ENCODE measurements around the gene S100Z.

S100Z gene

DNA sequence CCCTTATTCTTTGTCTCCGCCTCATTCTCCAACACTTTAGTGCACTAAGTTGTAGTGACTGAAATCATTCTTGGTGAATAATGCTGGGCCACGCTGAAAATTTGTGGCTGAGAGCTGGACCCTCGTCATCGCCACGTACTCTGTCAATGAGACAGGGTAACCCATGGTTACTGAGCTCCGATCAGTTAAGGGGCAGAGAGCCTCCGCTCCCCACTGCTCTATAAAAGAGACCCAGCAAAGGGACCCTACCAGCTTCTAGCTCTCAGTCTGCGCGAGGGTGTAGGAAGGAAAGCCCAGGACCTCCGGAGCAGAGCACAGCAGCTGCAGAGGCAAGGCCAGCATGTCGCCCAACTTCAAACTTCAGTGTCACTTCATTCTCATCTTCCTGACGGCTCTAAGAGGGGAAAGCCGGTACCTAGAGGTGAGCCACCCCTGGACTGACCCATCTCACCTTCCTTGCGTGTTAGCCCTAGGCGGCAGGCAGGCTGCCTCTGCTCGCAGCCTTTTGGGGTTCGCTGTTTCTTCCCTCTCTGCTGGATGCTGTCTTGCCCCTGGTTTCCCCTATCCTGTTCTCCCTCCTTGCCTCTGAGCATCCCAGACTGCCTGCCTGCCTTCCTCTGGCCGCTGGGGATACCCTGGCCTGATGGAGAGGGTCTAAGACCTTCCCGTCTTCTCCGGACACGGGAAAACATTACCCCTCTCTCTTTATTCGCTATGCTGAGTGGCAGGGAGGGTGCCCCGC, 103.2 kb downstream of the S100Z start, which contains the start of gene CRHBP:
CRHBP (plus strand) TSS at position 251 of the 742 bp plus-strand sequence; CDS start at position 341, 90 bp downstream.
- DNase-seq (ENCODE audit: low read depth in 2 of 2): no peak

DNA sequence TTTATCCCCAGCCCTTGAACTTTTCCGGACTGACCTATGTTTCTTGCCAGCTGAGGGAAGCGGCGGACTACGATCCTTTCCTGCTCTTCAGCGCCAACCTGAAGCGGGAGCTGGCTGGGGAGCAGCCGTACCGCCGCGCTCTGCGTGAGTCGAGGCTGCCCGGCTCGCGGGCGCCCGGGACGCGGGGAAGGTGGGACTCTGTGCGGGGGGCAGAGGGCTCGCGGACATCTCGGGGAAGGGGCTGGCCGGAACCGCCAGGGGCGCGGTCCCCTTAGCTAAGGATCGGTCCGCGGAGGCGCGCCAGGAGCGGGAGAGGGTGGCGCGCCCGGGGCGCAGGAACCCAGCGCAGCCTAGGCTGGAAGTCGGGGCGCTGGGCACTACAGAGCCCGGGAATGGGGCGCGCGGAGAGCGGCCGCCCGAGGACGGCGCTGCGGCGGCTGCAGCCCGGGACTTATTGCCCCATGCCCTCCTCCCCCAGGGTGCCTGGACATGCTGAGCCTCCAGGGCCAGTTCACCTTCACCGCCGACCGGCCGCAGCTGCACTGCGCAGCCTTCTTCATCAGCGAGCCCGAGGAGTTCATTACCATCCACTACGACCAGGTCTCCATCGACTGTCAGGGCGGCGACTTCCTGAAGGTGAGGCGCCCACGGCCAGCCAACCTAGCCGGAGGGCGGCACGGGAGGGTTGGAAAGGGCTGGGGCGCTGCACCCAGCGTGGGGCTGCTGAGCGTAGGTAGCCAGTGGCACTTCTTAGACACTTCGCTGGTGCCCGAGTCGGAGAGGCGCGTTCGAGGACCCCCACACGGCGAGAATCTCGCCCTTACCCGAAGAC, 104.0 kb downstream of the S100Z start:
- DNase-seq (ENCODE audit: low read depth in 2 of 2): no peak

DNA sequence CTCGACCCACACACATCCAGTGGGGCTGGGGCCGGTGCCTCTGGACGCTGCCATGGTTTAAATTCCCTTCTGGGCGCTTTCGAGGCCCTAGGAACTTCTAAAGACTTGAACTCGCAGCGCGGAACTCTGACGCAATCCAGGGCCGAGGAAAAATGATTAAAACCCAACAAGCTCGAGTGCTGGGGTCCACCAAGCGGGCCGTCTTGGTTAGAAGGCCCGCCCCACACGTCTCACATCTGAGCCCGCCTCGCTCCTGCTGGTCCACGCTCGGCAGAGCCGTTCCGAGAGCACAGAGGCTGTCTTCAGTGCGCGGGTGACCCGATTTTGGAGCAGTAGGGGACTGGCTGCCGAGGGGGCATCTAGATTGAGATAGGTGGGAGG, 104.6 kb downstream of the S100Z start:
- no peak for DNase-seq (ENCODE audit: low read depth in 2 of 2)

DNA sequence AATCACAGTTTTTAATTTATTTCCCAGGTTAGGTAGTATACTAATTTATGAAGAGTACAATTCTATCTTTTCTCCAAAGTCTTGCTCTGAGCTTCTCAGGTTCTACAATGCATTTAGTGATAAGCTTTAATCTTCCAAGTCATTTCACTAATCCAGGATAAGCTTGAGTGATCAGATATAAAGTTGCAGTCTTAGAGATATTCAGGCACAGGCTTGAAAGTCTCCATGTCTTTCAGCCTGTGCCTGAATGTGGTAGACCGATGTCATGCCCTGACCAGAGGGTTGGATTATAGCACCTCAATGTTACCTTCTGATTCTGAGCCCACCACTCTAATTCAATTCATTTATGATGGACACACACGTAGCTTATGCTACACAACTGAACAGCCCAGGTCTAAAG, 106.2 kb downstream of the S100Z start:
- DNase-seq (ENCODE audit: low read depth in 2 of 2): no peak

DNA sequence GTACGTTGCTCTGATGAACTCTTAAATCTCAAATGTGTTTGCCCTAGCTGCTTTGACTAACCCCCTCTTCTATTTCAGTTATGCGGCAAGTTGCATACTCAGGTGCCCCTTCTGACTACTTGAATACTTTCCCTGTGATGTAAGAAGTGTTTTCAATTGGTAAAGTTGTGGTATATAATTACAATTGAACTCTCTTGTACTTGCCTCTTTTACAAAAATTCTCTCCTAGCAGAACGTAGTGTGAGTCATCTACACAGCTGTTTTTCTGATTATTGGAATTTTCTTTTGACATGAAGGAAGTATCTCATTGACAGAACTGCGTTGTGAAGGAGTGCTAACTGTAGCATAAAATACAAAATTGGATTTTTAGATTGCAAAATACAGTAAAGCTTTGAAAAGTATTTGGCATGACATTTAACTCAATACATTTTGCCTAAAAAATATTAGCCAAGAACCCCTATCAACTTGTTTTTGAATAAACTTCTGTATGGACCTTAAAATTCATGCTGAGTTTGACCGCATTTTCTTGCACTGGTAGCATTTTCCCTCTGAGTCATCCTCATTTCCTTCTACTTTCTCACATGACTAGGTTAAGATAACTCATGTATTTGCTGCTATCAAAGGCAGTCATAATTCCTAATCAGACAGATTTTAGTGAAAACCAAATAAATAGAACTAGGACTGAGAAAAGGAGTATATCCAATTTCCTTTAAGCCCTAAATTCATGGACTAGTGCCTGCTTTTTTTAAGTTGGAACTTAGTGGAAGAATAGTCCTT, 109.4 kb downstream of the S100Z start:
- DNase-seq (ENCODE audit: low read depth in 2 of 2): no peak

DNA sequence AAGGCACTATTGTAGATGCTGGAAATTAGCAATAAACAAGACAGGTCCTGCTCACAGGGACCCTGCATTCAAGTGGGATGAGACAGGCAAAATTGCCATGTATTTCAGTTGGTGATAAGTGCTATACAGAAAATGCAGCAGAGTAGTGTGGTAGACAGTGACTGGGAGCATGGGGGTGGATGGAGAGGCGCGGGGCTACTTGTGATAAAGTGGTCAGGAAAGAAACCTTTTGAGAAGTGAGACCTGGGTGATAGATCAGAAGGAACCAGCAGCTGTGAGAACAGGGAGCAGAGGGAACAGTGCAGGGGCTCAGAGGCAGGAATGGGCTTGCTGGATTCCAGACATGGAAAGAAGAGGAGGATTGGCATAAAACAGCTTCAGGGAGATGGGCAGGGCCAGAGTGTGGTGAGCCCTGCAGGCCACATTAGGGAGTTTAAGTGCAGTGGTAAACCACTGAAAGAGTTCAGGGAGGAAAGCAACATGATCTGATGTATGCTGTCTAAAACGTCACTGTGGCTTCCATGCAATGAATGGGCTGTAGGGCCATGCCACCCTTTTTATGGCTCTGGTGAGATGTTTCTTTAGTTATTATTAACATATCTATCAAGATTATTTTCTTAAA, 110.3 kb downstream of the S100Z start:
- DNase-seq (ENCODE audit: low read depth in 2 of 2): no peak

DNA sequence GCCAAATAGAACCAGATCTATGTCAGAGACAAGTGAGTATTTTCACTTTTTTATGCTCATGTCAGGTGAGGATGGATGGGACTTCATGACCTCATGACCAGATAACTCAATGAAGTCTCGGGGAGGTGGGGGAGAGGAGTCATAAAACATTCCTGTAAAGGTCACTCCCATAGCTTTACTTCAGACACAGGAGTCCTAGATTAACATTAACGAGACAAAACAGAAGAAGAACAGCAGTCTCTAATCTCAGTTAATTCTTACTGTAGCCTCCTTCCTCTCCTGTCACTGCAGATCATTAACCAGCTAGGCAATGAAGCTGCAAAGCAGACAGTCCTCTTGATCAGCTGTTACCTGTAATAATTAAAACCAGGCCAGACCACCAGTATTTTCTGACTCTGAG, 114.2 kb downstream of the S100Z start:
- DNase-seq (ENCODE audit: low read depth in 2 of 2): no peak
